Choroid plexus epithelial cell (primary cell): ENCODE results near the gene ATXN7L1.

Source experiments
- DNase-seq: peaks from one replicate; pipeline ENCODE4 v3.0.0-alpha.2; 2010; ENCODE audit warnings: low read depth
- H3K4me3 ChIP-seq: 2 replicates; pipeline ENCODE4 v1.5.1; 2011; ENCODE audit warnings: low read depth, mild to moderate bottlenecking, control low read depth, low read length, moderate library complexity
- CTCF ChIP-seq: conservative IDR thresholded peaks from 2 replicates; pipeline ENCODE4 v1.5.1; 2011; ENCODE audit warnings: low read depth, mild to moderate bottlenecking, control low read depth, inconsistent platforms, low read length, moderate library complexity

The ATXN7L1 gene

DNA sequence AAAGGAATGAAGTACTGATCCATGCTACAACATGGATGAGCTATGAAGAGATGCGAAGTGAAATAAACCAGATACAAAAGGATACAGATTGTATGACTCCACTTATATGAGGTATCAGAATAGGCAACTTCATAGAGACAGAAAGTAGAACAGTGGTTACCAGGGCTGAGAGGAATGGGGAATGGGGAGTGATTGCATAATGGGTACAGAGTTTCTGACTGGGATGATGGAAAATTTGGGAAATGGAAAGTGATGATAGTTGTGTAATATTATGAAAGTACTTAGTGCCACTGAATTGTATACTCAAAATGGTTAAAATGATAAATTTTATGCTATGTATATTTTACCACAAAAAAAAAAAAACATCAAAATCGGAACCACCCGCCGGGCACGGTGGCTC, 3.9 kb downstream of the ATXN7L1 start:
- DNase-seq: no peak
- no peak for TF ChIP-seq CTCF
- H3K4me3 ChIP-seq: no peak overlapping the region

GRCh38 chr7:105871142-105871541, 5.3 kb downstream of the ATXN7L1 start:
- H3K4me3 ChIP-seq: no peak overlapping the region

DNA sequence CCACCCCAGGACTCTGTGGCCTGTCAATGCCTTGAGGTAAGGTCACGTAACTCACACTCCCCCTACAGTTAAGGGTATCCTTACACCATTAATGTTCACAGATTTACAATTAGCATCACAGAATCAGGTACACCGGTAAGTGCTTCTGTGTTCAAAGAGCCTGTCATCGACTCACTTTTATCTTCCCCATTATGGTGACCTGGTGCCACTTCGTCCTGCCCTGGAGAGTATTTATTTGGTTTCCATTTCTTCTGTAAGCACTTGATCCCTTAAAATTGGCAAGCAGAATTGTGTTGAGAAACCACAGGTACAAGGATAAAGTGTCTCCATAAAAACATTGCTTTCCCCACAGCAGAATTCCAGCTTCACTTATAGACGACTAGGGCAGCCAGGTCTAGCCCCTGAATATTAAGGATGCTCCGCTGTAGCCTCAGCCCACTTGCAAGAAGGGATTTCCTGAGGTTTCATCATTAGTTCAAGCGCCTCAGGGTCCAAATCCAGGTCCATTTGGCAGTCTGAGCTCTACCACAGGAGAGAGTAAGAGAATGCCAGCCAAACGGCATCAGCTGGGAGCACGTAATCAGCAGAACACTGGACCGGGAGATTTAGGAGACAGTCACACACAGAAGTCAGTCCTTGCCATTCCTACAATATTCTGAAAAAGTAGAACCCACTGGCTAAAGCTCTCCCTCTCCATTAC, 10.1 kb downstream of the ATXN7L1 start:
- no peak overlapping the region for H3K4me3 ChIP-seq
- TF ChIP-seq CTCF: no peak
- DNase-seq: no peak

More at GRCh38 chr7:105871142-105871541, 5.3 kb downstream of the ATXN7L1 start:
- no peak for DNase-seq
- TF ChIP-seq CTCF: no peak

DNA sequence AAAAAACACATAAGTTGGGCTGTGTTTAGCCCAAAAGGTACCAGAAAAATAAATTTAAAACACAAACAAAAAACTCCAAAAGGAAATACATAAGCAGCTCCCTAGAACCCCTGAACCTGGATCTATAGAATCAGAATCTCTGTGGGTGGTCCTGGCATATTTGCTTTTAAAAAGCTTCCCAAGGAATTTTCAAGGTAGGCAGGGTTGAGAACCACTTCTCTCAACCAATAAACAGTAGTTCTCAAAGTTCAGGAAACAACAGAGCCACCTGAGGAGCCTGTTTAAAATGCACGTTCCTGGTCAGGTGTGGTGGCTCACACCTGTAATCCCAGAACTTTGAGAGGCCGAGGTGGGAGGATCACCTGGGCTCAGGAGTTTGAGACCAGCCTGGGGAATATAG, 12.5 kb downstream of the ATXN7L1 start:
- TF ChIP-seq CTCF: no peak
- no peak for DNase-seq
- no peak overlapping the region for H3K4me3 ChIP-seq

GRCh38 chr7:105862770-105863169, 13.6 kb downstream of the ATXN7L1 start:
- TF ChIP-seq CTCF: no peak
- no peak overlapping the region for H3K4me3 ChIP-seq
- DNase-seq: no peak

GRCh38 chr7:105862276-105862675, 14.1 kb downstream of the ATXN7L1 start:
- no peak for TF ChIP-seq CTCF
- no peak for DNase-seq
- no peak overlapping the region for H3K4me3 ChIP-seq

- no peak overlapping the region for H3K4me3 ChIP-seq
- DNase-seq: no peak
- no peak for TF ChIP-seq CTCF
These were observed 15.2 kb downstream of the ATXN7L1 start for GRCh38 chr7:105861224-105861623.
